Hematopoietic multipotent progenitor cell treated with erythropoietin and hydrocortisone succinate and interleukin-3 and kit ligand, for 15 days (in vitro differentiated cells): ENCODE measurements around the gene KCNC4.

Experiments
- DNase-seq: peaks from one replicate; pipeline ENCODE4 v3.0.0-alpha.2; 2015; ENCODE audit warnings: low spot score

Gene KCNC4

GRCh38 chr1:110211496-110212168 is 1.5 kb downstream of the KCNC4 start:
- no peak for DNase-seq

- DNase-seq, result no peak
Measured at GRCh38 chr1:110212169-110213142, 2.3 kb downstream of the KCNC4 start.

- no peak for DNase-seq
Measured at GRCh38 chr1:110213143-110213540, 3.0 kb downstream of the KCNC4 start.

- no peak for DNase-seq
Measured at GRCh38 chr1:110214454-110215404, 4.6 kb downstream of the KCNC4 start.

GRCh38 chr1:110215621-110216515 is 5.8 kb downstream of the KCNC4 start:
- DNase-seq, result no peak

- DNase-seq, result no peak
Measured at GRCh38 chr1:110216844-110217444, 6.8 kb downstream of the KCNC4 start.

GRCh38 chr1:110218137-110218536 is 8.0 kb downstream of the KCNC4 start:
- no peak for DNase-seq

- DNase-seq, result no peak
Measured at GRCh38 chr1:110218739-110219138, 8.6 kb downstream of the KCNC4 start.

GRCh38 chr1:110220324-110220723 is 10.2 kb downstream of the KCNC4 start:
- no peak for DNase-seq

GRCh38 chr1:110221119-110221518 is 11.0 kb downstream of the KCNC4 start:
- no peak for DNase-seq

- DNase-seq, result no peak
Measured at GRCh38 chr1:110223127-110223526, 13.0 kb downstream of the KCNC4 start.

- no peak for DNase-seq
Measured at GRCh38 chr1:110223581-110223980, 13.5 kb downstream of the KCNC4 start.

GRCh38 chr1:110224240-110224995 is 14.3 kb downstream of the KCNC4 start:
- no peak for DNase-seq

GRCh38 chr1:110225212-110225611 is 15.1 kb downstream of the KCNC4 start:
- no peak for DNase-seq

GRCh38 chr1:110225756-110226404 is 15.8 kb downstream of the KCNC4 start:
- no peak for DNase-seq

- no peak for DNase-seq
Measured at GRCh38 chr1:110227774-110228173, 17.7 kb downstream of the KCNC4 start.

- no peak for DNase-seq
Measured at GRCh38 chr1:110228381-110228780, 18.3 kb downstream of the KCNC4 start.

- DNase-seq, result no peak
Measured at GRCh38 chr1:110228869-110229268, 18.8 kb downstream of the KCNC4 start.

GRCh38 chr1:110229348-110230001 is 19.4 kb downstream of the KCNC4 start:
- no peak for DNase-seq
